Pulmonary artery endothelial cell (primary cell): ENCODE measurements around the gene RHEB. TPM values are rescaled to one million over a fixed set of nuclear protein-coding genes. Genes with fewer than 3 reads are reported as not detected.
A peak's percentile ranks its signal among the peaks of the same experiment; 100 is the strongest.

Experiments used
- DNase-seq: peaks from one replicate; pipeline ENCODE4 v3.0.0-alpha.2; 2011; ENCODE audit warnings: low read depth, low spot score
- total RNA-seq: library from RNA; depleted of rRNA; stranded (reverse); fragments of >200 nt; gene quantifications from 2 replicates; pipeline ENCODE4 v1.2.3, GENCODE V29; 2014

Gene RHEB
- total RNA-seq, 1 donor from 2014 or later: 57.8 TPM

- peak; percentile 65 for DNase-seq
Measured at GRCh38 chr7:151472644-151473380, 46.9 kb downstream of the RHEB start.

- no peak for DNase-seq
Measured at GRCh38 chr7:151470711-151471110, 49.0 kb downstream of the RHEB start.

GRCh38 chr7:151469281-151469680 lies 50.4 kb downstream of the RHEB start:
- DNase-seq: no peak

- no peak for DNase-seq
Measured at GRCh38 chr7:151468217-151469018, 51.3 kb downstream of the RHEB start.

GRCh38 chr7:151465169-151465568 lies 54.5 kb downstream of the RHEB start:
- DNase-seq: no peak

GRCh38 chr7:151462306-151462779 lies 57.4 kb downstream of the RHEB start:
- DNase-seq: no peak

- no peak for DNase-seq
Measured at GRCh38 chr7:151461942-151462230, 57.8 kb downstream of the RHEB start.

- no peak for DNase-seq
Measured at GRCh38 chr7:151461096-151461941, 58.4 kb downstream of the RHEB start.

- DNase-seq: no peak
Measured at GRCh38 chr7:151460474-151460855, 59.2 kb downstream of the RHEB start.

GRCh38 chr7:151459726-151460473 lies 59.8 kb downstream of the RHEB start:
- peak; percentile 50 for DNase-seq

- DNase-seq: no peak
Measured at GRCh38 chr7:151457534-151457933, 62.2 kb downstream of the RHEB start.

- no peak for DNase-seq
Measured at GRCh38 chr7:151456782-151457181, 62.9 kb downstream of the RHEB start.

GRCh38 chr7:151456276-151456675 lies 63.4 kb downstream of the RHEB start:
- DNase-seq: no peak

- no peak for DNase-seq
Measured at GRCh38 chr7:151455690-151456089, 64.0 kb downstream of the RHEB start.

- no peak for DNase-seq
Measured at GRCh38 chr7:151454932-151455530, 64.7 kb downstream of the RHEB start.

- no peak for DNase-seq
Measured at GRCh38 chr7:151454305-151454704, 65.4 kb downstream of the RHEB start.

- no peak for DNase-seq
Measured at GRCh38 chr7:151453326-151453791, 66.3 kb downstream of the RHEB start.

- DNase-seq: no peak
Measured at GRCh38 chr7:151452680-151453325, 66.9 kb downstream of the RHEB start.

GRCh38 chr7:151451626-151452571 lies 67.8 kb downstream of the RHEB start:
- DNase-seq: no peak
